Upper lobe of left lung (tissue), 4 donors: ENCODE data around the gene KRT74.

Experiments used
- CTCF ChIP-seq, 6 experiments: fragments of 450-650 bp in 4 of 6; fragments of 200-600 bp in 2 of 6; sonication (generic) in 2 of 6; IDR thresholded peaks; one replicate each; pipeline ENCODE4 v1.5.1; 2016 to 2019; ENCODE audit warnings: antibody characterized with exemption in 6 of 6
- EP300 ChIP-seq, 4 donors: sonication (generic); formaldehyde crosslinking; IDR thresholded peaks; one replicate each; pipeline ENCODE4 v1.5.1; 2017; ENCODE audit warnings: antibody characterized with exemption in 4 of 4, control low read depth in 2 of 4
- POLR2A ChIP-seq, 4 donors: fragments of 450-650 bp; IDR thresholded peaks; one replicate each; pipeline ENCODE4 v1.5.1; 2016 to 2017; ENCODE audit warnings: antibody characterized with exemption in 4 of 4, mild to moderate bottlenecking in 2 of 4
- POLR2AphosphoS5 ChIP-seq, 2 donors: sonication (generic); formaldehyde crosslinking; IDR thresholded peaks; one replicate each; pipeline ENCODE4 v1.5.1; 2017; ENCODE audit warnings: antibody characterized with exemption in 2 of 2

- TF ChIP-seq POLR2AphosphoS5 (IDR thresholded peaks at IDR 0.05) (no peak), POLR2A (IDR thresholded peaks at IDR 0.05) (no peak), CTCF (IDR thresholded peaks at IDR 0.05) (no peak), EP300 (IDR thresholded peaks at IDR 0.05) (no peak)
Measured at GRCh38 chr12:52615912-52616311, 42.3 kb upstream of the KRT74 start.
